ENCODE measurements around the gene N4BP3. TPM values are rescaled to one million over a fixed set of nuclear protein-coding genes. Genes with fewer than 3 reads are reported as not detected.

Gene N4BP3
- polyA plus RNA-seq, 3 donors: 0.01 TPM; not detected in 2

- peaks cover 59 to 98% of the 10 kb centered on the region in 2 donors for H3K36me3 ChIP-seq (replicated peaks in 1 of 2; ENCODE audit: control insufficient read depth in 1 of 2, insufficient read depth in 2 of 2, low read length in 2 of 2)
- no peaks in the 10 kb centered on the region for H3K4me1 Mint-ChIP-seq
Measured at GRCh38 chr5:178143246-178143645, 29.9 kb downstream of the N4BP3 start.

GRCh38 chr5:178143901-178144300, 30.6 kb downstream of the N4BP3 start:
- no peaks in the 10 kb centered on the region for H3K9me3 ChIP-seq (replicated peaks in 1 of 2; ENCODE audit: control insufficient read depth in 1 of 2, insufficient read depth in 1 of 2, low read length in 2 of 2)
- intact Hi-C loops (cut with micrococcal nuclease): no loop called here
- TF ChIP-seq, protein P1, sequence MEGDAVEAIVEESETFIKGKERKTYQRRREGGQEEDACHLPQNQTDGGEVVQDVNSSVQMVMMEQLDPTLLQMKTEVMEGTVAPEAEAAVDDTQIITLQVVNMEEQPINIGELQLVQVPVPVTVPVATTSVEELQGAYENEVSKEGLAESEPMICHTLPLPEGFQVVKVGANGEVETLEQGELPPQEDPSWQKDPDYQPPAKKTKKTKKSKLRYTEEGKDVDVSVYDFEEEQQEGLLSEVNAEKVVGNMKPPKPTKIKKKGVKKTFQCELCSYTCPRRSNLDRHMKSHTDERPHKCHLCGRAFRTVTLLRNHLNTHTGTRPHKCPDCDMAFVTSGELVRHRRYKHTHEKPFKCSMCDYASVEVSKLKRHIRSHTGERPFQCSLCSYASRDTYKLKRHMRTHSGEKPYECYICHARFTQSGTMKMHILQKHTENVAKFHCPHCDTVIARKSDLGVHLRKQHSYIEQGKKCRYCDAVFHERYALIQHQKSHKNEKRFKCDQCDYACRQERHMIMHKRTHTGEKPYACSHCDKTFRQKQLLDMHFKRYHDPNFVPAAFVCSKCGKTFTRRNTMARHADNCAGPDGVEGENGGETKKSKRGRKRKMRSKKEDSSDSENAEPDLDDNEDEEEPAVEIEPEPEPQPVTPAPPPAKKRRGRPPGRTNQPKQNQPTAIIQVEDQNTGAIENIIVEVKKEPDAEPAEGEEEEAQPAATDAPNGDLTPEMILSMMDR (IDR thresholded peaks at IDR 0.05): no peak
- DNase-seq: no peak
- peaks cover 80 to 95% of the 10 kb centered on the region in 2 donors for H3K36me3 Mint-ChIP-seq
- peaks cover 9% of the 10 kb centered on the region for H4K20me1 ChIP-seq (ENCODE audit: insufficient read depth, low read length)
- no peak overlapping the region for H3K27ac Mint-ChIP-seq
- H3K4me3 ChIP-seq (replicated peaks in 1 of 3; ENCODE audit: low read depth in 2 of 3, low read length in 3 of 3): no peak overlapping the region
- no peaks in the 10 kb centered on the region for H3K9me3 Mint-ChIP-seq
- no peaks in the 10 kb centered on the region for H3K27me3 ChIP-seq (ENCODE audit: control insufficient read depth in 2 of 2, insufficient read depth in 2 of 2, low read length in 2 of 2)
- H3K4me3 Mint-ChIP-seq: no peak overlapping the region
- H3K4me1 Mint-ChIP-seq: no peaks in the 10 kb centered on the region
- WGBS (ENCODE audit: insufficient coverage): 95% methylated on average over 8 of the region's 10 CpGs
- H3K27ac ChIP-seq (ENCODE audit: low read depth in 1 of 2, low read length in 2 of 2): no peak overlapping the region
- no peaks in the 10 kb centered on the region for H3K4me1 ChIP-seq (ENCODE audit: control insufficient read depth in 1 of 2, insufficient read depth in 2 of 2, low read length in 2 of 2)
- H2AFZ ChIP-seq (ENCODE audit: insufficient read depth, low read depth, low read length, poor library complexity, severe bottlenecking): no peak overlapping the region
- no peak overlapping the region for H3K9ac ChIP-seq (ENCODE audit: insufficient read depth, low read length, poor library complexity, severe bottlenecking)
- H3K27me3 Mint-ChIP-seq (ENCODE audit: low read depth in 3 of 3): no peaks in the 10 kb centered on the region
- H3K79me2 ChIP-seq (ENCODE audit: insufficient read depth, low read length): no peaks in the 10 kb centered on the region
- H3K36me3 ChIP-seq (replicated peaks in 1 of 2; ENCODE audit: control insufficient read depth in 1 of 2, insufficient read depth in 2 of 2, low read length in 2 of 2): peaks cover 65 to 98% of the 10 kb centered on the region in 2 donors
- no peak overlapping the region for H3K4me2 ChIP-seq (replicated peaks; ENCODE audit: extremely low read depth, low read length, poor library complexity, severe bottlenecking)

More at GRCh38 chr5:178143246-178143645, 29.9 kb downstream of the N4BP3 start:
- no peak overlapping the region for H3K4me3 Mint-ChIP-seq
- H3K27ac Mint-ChIP-seq: no peak overlapping the region
- H3K9ac ChIP-seq (ENCODE audit: insufficient read depth, low read length, poor library complexity, severe bottlenecking): no peak overlapping the region
- intact Hi-C loops (cut with micrococcal nuclease): no loop called here
- peaks cover 10% of the 10 kb centered on the region for H4K20me1 ChIP-seq (ENCODE audit: insufficient read depth, low read length)
- no peak overlapping the region for H3K4me3 ChIP-seq (replicated peaks in 1 of 3; ENCODE audit: low read depth in 2 of 3, low read length in 3 of 3)
- no peaks in the 10 kb centered on the region for H3K9me3 ChIP-seq (replicated peaks in 1 of 2; ENCODE audit: control insufficient read depth in 1 of 2, insufficient read depth in 1 of 2, low read length in 2 of 2)
- no peak overlapping the region for H3K27ac ChIP-seq (ENCODE audit: low read depth in 1 of 2, low read length in 2 of 2)
- TF ChIP-seq, protein P1 (IDR thresholded peaks at IDR 0.05): no peak
- no peaks in the 10 kb centered on the region for H3K27me3 Mint-ChIP-seq (ENCODE audit: low read depth in 3 of 3)
- H3K79me2 ChIP-seq (ENCODE audit: insufficient read depth, low read length): no peaks in the 10 kb centered on the region
- H3K4me1 ChIP-seq (ENCODE audit: control insufficient read depth in 1 of 2, insufficient read depth in 2 of 2, low read length in 2 of 2): no peaks in the 10 kb centered on the region
- no peaks in the 10 kb centered on the region for H3K9me3 Mint-ChIP-seq
- WGBS (ENCODE audit: insufficient coverage): 97% methylated on average over 5 of the region's 6 CpGs
- H3K27me3 ChIP-seq (ENCODE audit: control insufficient read depth in 2 of 2, insufficient read depth in 2 of 2, low read length in 2 of 2): no peaks in the 10 kb centered on the region
- H3K36me3 Mint-ChIP-seq: peaks cover 79 to 95% of the 10 kb centered on the region in 2 donors
- DNase-seq: no peak
- H3K4me2 ChIP-seq (replicated peaks; ENCODE audit: extremely low read depth, low read length, poor library complexity, severe bottlenecking): no peak overlapping the region
- no peak overlapping the region for H2AFZ ChIP-seq (ENCODE audit: insufficient read depth, low read depth, low read length, poor library complexity, severe bottlenecking)
